GM12874 (cell line): ENCODE measurements around the gene INPP4B.

Experiments
- TF ChIP-seq, protein P1 (sequence below): IDR thresholded peaks from 2 replicates; pipeline ENCODE4 v1.5.1; 2011; ENCODE audit warnings: low read depth, mild to moderate bottlenecking, control low read depth, low read length, moderate library complexity; ENCODE audit not compliant: insufficient read depth

Gene INPP4B

DNA sequence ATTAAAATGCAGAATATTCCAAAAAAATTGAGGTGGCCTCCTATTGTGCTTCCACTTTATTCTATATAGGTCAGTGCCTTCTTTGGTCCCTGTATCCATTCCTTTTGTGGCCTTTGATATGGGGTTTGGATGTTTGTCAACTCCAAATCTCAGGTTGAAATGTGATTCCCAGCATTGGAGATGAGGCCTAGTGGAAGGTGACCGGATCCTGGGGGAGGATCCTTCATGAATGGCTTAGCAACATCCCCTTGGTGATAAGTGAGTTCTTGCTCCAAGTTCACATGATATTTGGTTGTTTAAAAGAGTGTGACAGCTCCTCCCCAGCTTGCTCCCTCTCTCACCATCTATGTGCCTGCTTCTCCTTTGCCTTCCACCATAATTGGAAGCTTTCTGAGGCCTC lies 380.6 kb downstream of the INPP4B start:
- TF ChIP-seq, protein P1, sequence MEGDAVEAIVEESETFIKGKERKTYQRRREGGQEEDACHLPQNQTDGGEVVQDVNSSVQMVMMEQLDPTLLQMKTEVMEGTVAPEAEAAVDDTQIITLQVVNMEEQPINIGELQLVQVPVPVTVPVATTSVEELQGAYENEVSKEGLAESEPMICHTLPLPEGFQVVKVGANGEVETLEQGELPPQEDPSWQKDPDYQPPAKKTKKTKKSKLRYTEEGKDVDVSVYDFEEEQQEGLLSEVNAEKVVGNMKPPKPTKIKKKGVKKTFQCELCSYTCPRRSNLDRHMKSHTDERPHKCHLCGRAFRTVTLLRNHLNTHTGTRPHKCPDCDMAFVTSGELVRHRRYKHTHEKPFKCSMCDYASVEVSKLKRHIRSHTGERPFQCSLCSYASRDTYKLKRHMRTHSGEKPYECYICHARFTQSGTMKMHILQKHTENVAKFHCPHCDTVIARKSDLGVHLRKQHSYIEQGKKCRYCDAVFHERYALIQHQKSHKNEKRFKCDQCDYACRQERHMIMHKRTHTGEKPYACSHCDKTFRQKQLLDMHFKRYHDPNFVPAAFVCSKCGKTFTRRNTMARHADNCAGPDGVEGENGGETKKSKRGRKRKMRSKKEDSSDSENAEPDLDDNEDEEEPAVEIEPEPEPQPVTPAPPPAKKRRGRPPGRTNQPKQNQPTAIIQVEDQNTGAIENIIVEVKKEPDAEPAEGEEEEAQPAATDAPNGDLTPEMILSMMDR = no peak

DNA sequence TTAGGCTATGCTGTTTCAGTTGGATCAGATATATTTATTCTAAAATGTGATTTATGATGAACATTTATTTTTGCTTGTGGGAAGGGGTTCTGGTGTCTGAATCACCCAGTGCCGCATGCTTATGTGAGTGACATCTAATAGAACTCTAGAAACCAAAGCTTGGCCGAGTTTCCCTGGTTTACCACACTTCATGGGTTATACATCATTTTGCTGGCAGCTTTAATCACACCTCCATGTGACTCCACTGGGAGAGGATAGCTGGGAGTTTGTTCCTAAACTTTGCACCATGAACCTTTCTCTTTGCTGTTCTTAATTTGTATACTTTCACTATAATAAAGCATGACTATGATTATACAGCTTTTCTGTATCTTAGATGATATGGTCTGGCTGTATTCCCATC lies 382.9 kb downstream of the INPP4B start:
- TF ChIP-seq, protein P1 = no peak

DNA sequence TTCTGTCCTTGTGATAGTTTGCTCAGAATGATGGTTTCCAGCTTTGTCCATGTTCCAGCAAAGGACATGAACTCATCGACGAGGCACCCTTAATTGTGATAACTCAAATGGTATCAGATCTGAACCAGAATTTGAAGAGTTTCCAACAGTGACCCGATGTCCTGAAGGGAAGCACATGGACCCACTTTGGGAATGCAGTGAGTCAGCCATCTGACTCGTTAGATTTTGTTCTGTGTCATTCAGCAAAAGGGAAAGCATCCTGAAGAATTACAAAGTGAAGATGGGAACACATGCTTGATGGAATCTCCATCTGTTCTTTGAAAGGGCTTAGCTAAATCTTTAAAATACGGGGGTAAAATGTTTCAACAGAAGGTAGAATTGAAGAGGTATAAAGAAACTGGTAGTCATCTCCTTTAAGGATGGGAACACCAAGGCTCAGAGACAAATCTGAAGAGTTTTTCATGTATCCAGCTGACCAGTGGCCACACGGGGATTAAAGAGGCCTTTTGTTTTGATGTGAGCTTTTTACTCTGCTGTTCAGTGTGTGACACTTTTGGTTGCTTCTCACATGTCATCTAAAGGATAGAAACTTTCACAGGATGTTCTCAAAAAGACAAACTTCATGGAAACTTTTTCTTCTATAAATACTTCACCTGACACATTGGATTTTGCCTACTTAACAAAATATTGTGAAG lies 393.8 kb downstream of the INPP4B start:
- TF ChIP-seq, protein P1 = no peak

DNA sequence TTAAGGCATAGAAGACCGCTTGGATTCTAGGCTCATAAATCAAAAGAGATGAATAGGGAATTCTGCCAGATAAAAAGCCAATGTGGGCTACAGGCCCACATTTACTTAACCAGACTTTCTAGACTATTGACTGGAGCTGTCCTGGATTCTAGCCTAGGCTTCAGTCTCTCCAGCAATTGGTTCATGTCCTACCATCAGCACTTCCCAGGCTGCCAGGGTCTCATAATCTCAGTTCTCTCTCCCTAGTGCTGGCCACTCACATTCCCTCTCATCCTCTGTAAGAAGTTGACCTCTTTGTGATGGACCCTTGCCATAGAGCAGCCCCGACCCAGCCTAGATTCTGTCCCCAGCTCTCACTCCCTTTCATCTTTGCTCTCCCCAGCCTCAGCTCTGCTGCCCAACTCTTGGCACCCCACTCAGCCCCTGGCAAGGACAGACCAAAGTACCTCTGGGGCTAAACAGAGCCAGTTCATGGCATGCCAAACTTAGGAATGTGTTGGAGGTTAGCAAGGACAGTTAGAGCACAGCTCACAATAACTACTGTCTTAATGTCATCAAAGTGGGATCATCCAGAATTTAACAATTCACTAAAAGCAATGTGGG lies 396.2 kb downstream of the INPP4B start:
- TF ChIP-seq, protein P1 = no peak

DNA sequence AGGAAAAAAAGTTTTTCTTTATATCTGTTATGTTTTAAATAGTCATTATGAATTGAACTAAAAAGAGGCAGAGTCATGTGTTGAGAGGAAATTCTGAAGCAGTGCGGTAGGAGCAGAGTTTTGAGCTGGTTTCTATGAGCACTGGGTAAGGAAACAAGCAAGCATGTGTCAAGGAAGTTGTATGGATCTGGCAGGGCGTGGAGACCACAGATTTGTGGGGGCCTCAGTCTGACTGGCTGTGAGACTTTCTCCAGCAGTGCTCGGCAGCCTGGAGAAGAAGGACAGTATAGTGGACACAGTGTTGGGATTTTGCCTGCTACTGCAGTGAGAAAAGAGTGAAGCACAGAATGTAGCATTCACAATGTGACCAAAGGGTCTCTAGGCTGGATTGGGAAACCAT lies 399.1 kb downstream of the INPP4B start:
- TF ChIP-seq, protein P1 = no peak

DNA sequence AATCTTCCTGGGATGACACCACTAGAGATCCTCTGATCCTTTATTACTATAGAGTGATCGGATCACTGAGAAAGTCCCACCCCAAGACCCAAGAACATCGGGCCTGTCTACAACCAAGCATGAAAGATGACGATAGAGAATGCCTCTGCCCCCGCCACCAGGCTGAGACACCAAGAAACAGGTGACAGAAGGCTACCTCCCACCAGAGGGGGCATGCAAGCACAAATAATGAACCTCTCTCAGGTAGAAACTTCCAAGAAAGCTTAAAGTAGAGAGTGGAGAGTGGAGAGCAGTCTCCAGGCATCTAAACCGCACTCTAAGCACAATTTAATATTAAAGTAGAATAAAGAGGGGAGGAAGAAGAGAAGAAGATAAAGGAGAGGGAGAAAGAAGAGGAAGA lies 402.6 kb downstream of the INPP4B start:
- TF ChIP-seq, protein P1 = no peak

DNA sequence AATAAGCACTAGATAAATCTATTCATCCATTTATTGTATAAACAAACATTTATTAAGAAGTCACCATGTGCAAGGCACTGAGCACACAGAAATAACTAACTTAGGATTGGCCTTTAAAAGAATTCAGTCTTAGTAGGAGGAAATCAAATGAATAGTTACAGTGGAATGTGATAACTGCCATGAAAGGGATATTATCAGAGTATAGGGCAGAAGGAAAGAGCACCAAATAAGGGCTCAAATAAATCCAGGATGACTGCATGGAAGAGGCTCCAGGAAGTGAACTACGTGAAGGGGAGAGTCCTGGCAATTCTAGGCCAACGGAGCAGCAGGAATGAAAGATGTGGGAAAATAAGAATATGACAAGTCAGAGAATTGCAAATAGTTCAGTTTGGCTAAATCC lies 406.0 kb downstream of the INPP4B start:
- TF ChIP-seq, protein P1 = no peak
